Esophagus squamous epithelium (tissue), 5 donors: ENCODE measurements around the gene PHGDH. TPM values are rescaled to one million over a fixed set of nuclear protein-coding genes. Genes with fewer than 3 reads are reported as not detected.

ENCODE experiments used
- DNase-seq: peaks from one replicate; lab custom pipeline; 2025; lab: John Stamatoyannopoulos, UW
- H3K27ac ChIP-seq, 4 donors: fragments of 200-600 bp; sonication (generic); one replicate each; pipeline ENCODE4 v1.5.1; 2016 to 2019; ENCODE audit warnings: mild to moderate bottlenecking in 1 of 4
- H3K27me3 ChIP-seq, 4 donors: fragments of 200-600 bp; sonication (generic); 1 replicate in 3 of 4; 2 replicates in 1 of 4; pipeline versions ENCODE4 v1.5.1 to v1.6.0; 2017 to 2021; ENCODE audit warnings: antibody characterized with exemption in 1 of 4
- H3K36me3 ChIP-seq, 3 donors: fragments of 200-600 bp; sonication (generic); one replicate each; pipeline ENCODE4 v1.5.1; 2016 to 2019
- H3K4me1 ChIP-seq, 3 donors: fragments of 200-600 bp; sonication (generic); one replicate each; pipeline ENCODE4 v1.5.1; 2017 to 2019
- H3K4me3 ChIP-seq, 4 donors: fragments of 200-600 bp; sonication (generic); 1 replicate in 3 of 4; 2 replicates in 1 of 4; pipeline ENCODE4 v1.5.1; 2016 to 2019; ENCODE audit warnings: mild to moderate bottlenecking in 2 of 4, moderate library complexity in 1 of 4
- H3K9me3 ChIP-seq, 3 donors: fragments of 200-600 bp; sonication (generic); one replicate each; pipeline ENCODE4 v1.5.1; 2016 to 2019
- POLR2A ChIP-seq, 4 donors: fragments of 450-650 bp; IDR thresholded peaks; one replicate each; pipeline ENCODE4 v1.6.1; 2017; ENCODE audit warnings: antibody characterized with exemption in 4 of 4, mild to moderate bottlenecking in 4 of 4, moderate library complexity in 3 of 4
- WGBS, 2 donors: methylation state at CpG; one replicate each; pipeline ENCODE4 v1.1.5; 2018; 5-methylcytosine and 5-hydroxymethylcytosine counted together
- intact Hi-C: fragments of 100-400 bp; cut with DNase I; formaldehyde crosslinking; loops from one replicate; pipeline ENCODE4 v1.15.0; 2022
- total RNA-seq, 4 donors: library from RNA; depleted of rRNA; stranded (reverse); fragments of >200 nt; gene quantifications; one replicate each; pipeline ENCODE4 v1.1.0, GENCODE V29; 2016
- TF ChIP-seq, protein P1 (sequence below), 6 experiments: fragments of 450-650 bp in 4 of 6; fragments of 200-600 bp in 2 of 6; sonication (generic) in 2 of 6; IDR thresholded peaks; one replicate each; pipeline ENCODE4 v1.5.1; 2016 to 2019; ENCODE audit warnings: antibody characterized with exemption in 6 of 6, mild to moderate bottlenecking in 4 of 6, moderate library complexity in 4 of 6
- donor health status: DM: yes; HTN: yes; CAD: no.

The PHGDH gene
- total RNA-seq, 4 donors from 2014 or later, result 34.5 to 89.7 (median 43.2) TPM

- TF ChIP-seq, protein P1, sequence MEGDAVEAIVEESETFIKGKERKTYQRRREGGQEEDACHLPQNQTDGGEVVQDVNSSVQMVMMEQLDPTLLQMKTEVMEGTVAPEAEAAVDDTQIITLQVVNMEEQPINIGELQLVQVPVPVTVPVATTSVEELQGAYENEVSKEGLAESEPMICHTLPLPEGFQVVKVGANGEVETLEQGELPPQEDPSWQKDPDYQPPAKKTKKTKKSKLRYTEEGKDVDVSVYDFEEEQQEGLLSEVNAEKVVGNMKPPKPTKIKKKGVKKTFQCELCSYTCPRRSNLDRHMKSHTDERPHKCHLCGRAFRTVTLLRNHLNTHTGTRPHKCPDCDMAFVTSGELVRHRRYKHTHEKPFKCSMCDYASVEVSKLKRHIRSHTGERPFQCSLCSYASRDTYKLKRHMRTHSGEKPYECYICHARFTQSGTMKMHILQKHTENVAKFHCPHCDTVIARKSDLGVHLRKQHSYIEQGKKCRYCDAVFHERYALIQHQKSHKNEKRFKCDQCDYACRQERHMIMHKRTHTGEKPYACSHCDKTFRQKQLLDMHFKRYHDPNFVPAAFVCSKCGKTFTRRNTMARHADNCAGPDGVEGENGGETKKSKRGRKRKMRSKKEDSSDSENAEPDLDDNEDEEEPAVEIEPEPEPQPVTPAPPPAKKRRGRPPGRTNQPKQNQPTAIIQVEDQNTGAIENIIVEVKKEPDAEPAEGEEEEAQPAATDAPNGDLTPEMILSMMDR (IDR thresholded peaks at IDR 0.05), result no peak
- TF ChIP-seq POLR2A (IDR thresholded peaks at IDR 0.05), result no peak
- Histone ChIP-seq H3K36me3 (no peaks in the 10 kb centered on the region), H3K4me3 (no peak overlapping the region), H3K27me3 (no peaks in the 10 kb centered on the region), H3K9me3 (no peaks in the 10 kb centered on the region), H3K27ac (peak overlapping the region in 1 of 4 donors; percentile 63), H3K4me1 (peaks cover 17 to 43% (median 18%) of the 10 kb centered on the region in 3 donors)
- intact Hi-C loops, result no loop called here
- DNase-seq, result no peak
- 84% methylated on average over 13 of the region's 13 CpGs for WGBS, 2 donors
Measured at GRCh38 chr1:119778886-119779560, 67.3 kb downstream of the PHGDH start.

- TF ChIP-seq, protein P1 (IDR thresholded peaks at IDR 0.05), result no peak
- TF ChIP-seq POLR2A (IDR thresholded peaks at IDR 0.05), result no peak
- Histone ChIP-seq H3K27ac (peak overlapping the region in 3 of 4 donors; percentile 49 to 78 (median 63)), H3K27me3 (no peaks in the 10 kb centered on the region), H3K4me1 (peaks cover 22 to 50% (median 24%) of the 10 kb centered on the region in 3 donors), H3K4me3 (peak overlapping the region in 1 of 4 donors; percentile 37), H3K9me3 (no peaks in the 10 kb centered on the region), H3K36me3 (no peaks in the 10 kb centered on the region)
- WGBS, 2 donors, result 6 to 27% methylated on average over 5 of the region's 5 CpGs
- intact Hi-C loops, result no loop called here
- no peak for DNase-seq
Measured at GRCh38 chr1:119779869-119780356, 68.2 kb downstream of the PHGDH start.

GRCh38 chr1:119781434-119782210 lies 69.9 kb downstream of the PHGDH start:
- intact Hi-C loops, result no loop called here
- WGBS, 2 donors, result 86 to 87% methylated on average over 11 of the region's 11 CpGs

GRCh38 chr1:119782631-119783325 lies 71.0 kb downstream of the PHGDH start:
- intact Hi-C loops, result no loop called here
- H3K27me3 ChIP-seq, result no peaks in the 10 kb centered on the region
- TF ChIP-seq POLR2A (IDR thresholded peaks at IDR 0.05), result no peak
- TF ChIP-seq, protein P1 (IDR thresholded peaks at IDR 0.05), result no peak

More at GRCh38 chr1:119781434-119782210, 69.9 kb downstream of the PHGDH start:
- TF ChIP-seq, protein P1 (IDR thresholded peaks at IDR 0.05), result no peak
- TF ChIP-seq POLR2A (IDR thresholded peaks at IDR 0.05), result no peak
- Histone ChIP-seq H3K27ac (no peak overlapping the region), H3K27me3 (no peaks in the 10 kb centered on the region), H3K36me3 (no peaks in the 10 kb centered on the region), H3K4me3 (no peak overlapping the region), H3K4me1 (peaks cover 35 to 67% (median 36%) of the 10 kb centered on the region in 3 donors), H3K9me3 (no peaks in the 10 kb centered on the region)
- no peak for DNase-seq

More at GRCh38 chr1:119782631-119783325, 71.0 kb downstream of the PHGDH start:
- 31 to 39% methylated on average over 7 of the region's 7 CpGs for WGBS, 2 donors
- DNase-seq, result no peak
- Histone ChIP-seq H3K27ac (peak overlapping the region; percentile 52 to 76 (median 59)), H3K4me1 (peaks cover 36 to 78% (median 41%) of the 10 kb centered on the region in 3 donors), H3K36me3 (no peaks in the 10 kb centered on the region), H3K4me3 (no peak overlapping the region), H3K9me3 (no peaks in the 10 kb centered on the region)
